ENCODE data around the gene CNOT3.
"Not testable (repeated sequence)": the region's sequence is repeated elsewhere in the genome, so short reads cannot be mapped to it uniquely, and the experiment has no call there.

The CNOT3 gene

GRCh38 chr19:54137699-54138488 is at the start of gene CNOT3:
TSS of gene CNOT3 (plus strand) at chr19:54137762. CDS start at chr19:54142979, 5,217 bp downstream.
- DNase-seq (ENCODE audit: low read depth in 2 of 2), result peak in 1 of 2 donors; percentile 21

- no peak for DNase-seq (ENCODE audit: low read depth in 2 of 2)
These were observed 43.0 kb upstream of the CNOT3 start for GRCh38 chr19:54094426-54095000.

GRCh38 chr19:54095136-54095858 is 42.3 kb upstream of the CNOT3 start:
- no peak for DNase-seq (ENCODE audit: low read depth in 2 of 2)

GRCh38 chr19:54095859-54096616 is 41.5 kb upstream of the CNOT3 start:
- peak; percentile 29 to 41 for DNase-seq (ENCODE audit: low read depth in 2 of 2)

GRCh38 chr19:54096617-54097106 is 40.9 kb upstream of the CNOT3 start:
- DNase-seq (ENCODE audit: low read depth in 2 of 2), result no peak

GRCh38 chr19:54099190-54099902 is 38.2 kb upstream of the CNOT3 start:
- no peak for DNase-seq (ENCODE audit: low read depth in 2 of 2)

GRCh38 chr19:54099903-54100255 is 37.7 kb upstream of the CNOT3 start:
- DNase-seq (ENCODE audit: low read depth in 2 of 2), result not testable (repeated sequence)

- DNase-seq (ENCODE audit: low read depth in 2 of 2), result no peak
These were observed 37.0 kb upstream of the CNOT3 start, which contains the start of gene OSCAR for GRCh38 chr19:54100561-54100960. TSS of gene OSCAR (minus strand) at chr19:54100803. CDS start at chr19:54100792, 11 bp downstream.

GRCh38 chr19:54102421-54103169 is 35.0 kb upstream of the CNOT3 start, which contains the start of gene NDUFA3:
TSS of gene NDUFA3 (plus strand) at chr19:54102855. CDS start at chr19:54102879, 24 bp downstream.
- peak; percentile 91 to 95 for DNase-seq (ENCODE audit: low read depth in 2 of 2)

GRCh38 chr19:54104998-54105715 is 32.4 kb upstream of the CNOT3 start:
- no peak for DNase-seq (ENCODE audit: low read depth in 2 of 2)

GRCh38 chr19:54105796-54106195 is 31.8 kb upstream of the CNOT3 start:
- no peak for DNase-seq (ENCODE audit: low read depth in 2 of 2)

- no peak for DNase-seq (ENCODE audit: low read depth in 2 of 2)
These were observed 30.8 kb upstream of the CNOT3 start for GRCh38 chr19:54106716-54107115.

GRCh38 chr19:54107876-54108490 is 29.6 kb upstream of the CNOT3 start:
- no peak for DNase-seq (ENCODE audit: low read depth in 2 of 2)

- no peak for DNase-seq (ENCODE audit: low read depth in 2 of 2)
These were observed 29.1 kb upstream of the CNOT3 start for GRCh38 chr19:54108496-54108895.

- DNase-seq (ENCODE audit: low read depth in 2 of 2), result no peak
These were observed 27.9 kb upstream of the CNOT3 start for GRCh38 chr19:54109651-54110050.

GRCh38 chr19:54114340-54115108 is 23.0 kb upstream of the CNOT3 start:
- DNase-seq (ENCODE audit: low read depth in 2 of 2), result no peak

GRCh38 chr19:54115109-54116063 is 22.2 kb upstream of the CNOT3 start, which contains the start of the genes PRPF31 and TFPT:
TSS of gene PRPF31 (plus strand) at chr19:54115754. CDS start at chr19:54118279, 2,525 bp downstream.
TSS of gene TFPT (minus strand) at chr19:54115657. CDS start at chr19:54115269, 388 bp downstream.
- DNase-seq (ENCODE audit: low read depth in 2 of 2), result peak; percentile 86 to 94
